COLO829 (cell line): ENCODE measurements around the gene MGAT5.
A peak's percentile ranks its signal among the peaks of the same experiment; 100 is the strongest.

Experiments used
- DNase-seq: peaks from one replicate; pipeline ENCODE4 v3.0.0; 2012; ENCODE audit warnings: low spot score

MGAT5 gene

GRCh38 chr2:134449751-134450513, 196.1 kb downstream of the MGAT5 start:
- no peak for DNase-seq

DNA sequence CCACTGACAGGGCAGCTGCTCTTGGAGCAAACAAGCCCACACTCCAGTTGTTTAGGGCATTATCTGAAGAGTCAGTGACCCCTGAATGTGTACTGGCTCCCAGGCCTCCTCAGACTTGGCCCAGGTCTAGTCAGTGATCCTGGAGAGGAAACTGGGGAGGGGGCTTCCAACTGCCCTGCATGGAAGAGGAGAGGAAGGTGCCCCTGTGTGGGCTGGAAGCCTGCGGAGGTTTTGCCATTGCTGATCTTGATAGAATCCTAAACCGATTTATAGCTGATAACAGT, 197.4 kb downstream of the MGAT5 start:
- DNase-seq = no peak

DNA sequence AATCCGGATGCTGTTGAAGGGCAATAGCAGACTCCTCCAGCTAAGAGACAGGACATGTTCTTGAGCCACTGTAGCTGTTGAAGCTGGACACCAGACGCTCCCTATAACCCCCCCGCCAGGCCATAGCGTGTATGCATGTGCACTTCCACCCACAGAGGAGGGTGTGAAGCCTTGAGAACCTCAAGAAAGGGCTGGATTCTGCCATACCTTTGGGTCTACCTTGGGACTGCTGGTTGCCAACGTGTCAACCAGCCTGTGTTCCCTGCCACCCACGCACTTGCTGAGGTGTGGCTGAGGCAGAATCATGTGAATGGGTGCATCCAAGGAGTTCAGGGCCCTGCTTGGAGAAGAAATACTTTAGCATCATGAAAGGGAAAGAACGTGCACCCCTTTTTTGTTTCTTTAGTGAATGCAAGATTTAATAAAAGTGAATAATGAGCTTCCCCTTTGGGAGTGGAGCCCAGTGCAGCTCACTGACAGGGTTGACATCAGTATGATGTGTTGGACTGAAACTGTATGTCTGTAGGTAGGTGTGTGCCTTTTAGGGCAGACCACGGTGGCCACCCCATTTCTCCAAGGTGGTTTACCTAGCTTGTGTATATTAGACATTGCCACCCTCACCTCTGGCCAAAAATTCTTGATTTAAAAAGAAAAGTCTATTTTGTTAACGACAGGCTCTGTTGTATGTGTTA, 198.3 kb downstream of the MGAT5 start:
- no peak for DNase-seq

- DNase-seq = no peak
Observed at GRCh38 chr2:134453476-134453875, 199.6 kb downstream of the MGAT5 start.

DNA sequence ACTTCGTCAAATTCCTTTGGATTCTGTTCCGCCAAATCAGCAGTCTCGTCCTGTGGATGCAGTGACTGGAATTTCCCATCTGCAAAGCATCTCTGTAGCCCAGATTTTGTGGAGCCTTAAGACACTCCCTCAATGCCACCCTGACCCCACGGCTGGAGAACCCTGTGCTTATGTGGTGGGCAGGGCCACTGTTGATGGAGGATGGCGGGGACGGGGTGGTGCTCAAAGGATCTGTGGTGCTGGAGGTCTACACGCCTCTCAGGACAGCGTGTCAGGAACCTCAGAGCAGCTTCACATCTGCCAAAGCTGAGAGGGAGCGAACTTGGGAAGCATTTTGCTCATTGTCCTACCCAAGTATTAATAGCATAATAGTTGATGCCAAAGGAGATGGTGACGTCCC, 200.1 kb downstream of the MGAT5 start:
- DNase-seq = no peak

DNA sequence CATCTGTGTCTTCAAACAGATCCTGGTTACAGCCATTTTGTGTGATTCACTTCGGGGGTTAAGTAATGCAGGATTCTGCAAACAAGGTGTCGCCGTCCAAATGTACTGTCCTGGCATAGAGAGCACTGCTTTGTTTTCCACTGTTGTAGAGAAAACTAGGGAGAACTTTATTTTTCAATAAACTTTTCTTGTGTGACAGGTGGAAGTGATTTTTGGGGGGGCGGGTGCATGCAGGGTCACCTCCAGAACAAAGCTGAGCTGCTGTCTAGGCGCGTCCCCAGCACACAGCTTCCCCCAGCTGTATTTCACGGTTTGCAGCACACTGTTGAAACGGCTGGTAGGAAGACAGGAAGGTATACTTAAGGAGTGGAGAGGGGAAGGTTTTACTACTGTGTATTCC, 200.6 kb downstream of the MGAT5 start:
- no peak for DNase-seq

DNA sequence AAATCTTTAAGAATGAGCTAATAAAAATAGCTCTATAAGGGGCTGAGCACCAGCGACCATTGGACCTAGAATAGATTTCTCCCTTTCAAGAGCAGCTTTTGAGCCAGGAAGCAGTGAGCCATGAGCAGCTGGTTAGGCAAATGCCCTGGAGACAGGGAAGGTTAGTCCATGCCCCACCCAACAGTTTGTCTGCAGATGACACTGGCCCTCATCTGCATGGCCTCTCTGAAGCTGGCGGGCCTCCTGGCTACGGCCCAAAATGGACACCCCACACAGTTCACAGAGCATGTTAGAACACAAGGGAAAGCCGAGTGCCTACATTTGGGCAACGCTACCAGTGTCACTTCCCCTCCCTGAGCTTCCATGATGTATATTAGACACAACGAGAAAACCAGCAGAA, 201.1 kb downstream of the MGAT5 start:
- no peak for DNase-seq

GRCh38 chr2:134455426-134455825, 201.6 kb downstream of the MGAT5 start:
- DNase-seq = no peak

GRCh38 chr2:134457353-134457752, 203.5 kb downstream of the MGAT5 start:
- DNase-seq = no peak

DNA sequence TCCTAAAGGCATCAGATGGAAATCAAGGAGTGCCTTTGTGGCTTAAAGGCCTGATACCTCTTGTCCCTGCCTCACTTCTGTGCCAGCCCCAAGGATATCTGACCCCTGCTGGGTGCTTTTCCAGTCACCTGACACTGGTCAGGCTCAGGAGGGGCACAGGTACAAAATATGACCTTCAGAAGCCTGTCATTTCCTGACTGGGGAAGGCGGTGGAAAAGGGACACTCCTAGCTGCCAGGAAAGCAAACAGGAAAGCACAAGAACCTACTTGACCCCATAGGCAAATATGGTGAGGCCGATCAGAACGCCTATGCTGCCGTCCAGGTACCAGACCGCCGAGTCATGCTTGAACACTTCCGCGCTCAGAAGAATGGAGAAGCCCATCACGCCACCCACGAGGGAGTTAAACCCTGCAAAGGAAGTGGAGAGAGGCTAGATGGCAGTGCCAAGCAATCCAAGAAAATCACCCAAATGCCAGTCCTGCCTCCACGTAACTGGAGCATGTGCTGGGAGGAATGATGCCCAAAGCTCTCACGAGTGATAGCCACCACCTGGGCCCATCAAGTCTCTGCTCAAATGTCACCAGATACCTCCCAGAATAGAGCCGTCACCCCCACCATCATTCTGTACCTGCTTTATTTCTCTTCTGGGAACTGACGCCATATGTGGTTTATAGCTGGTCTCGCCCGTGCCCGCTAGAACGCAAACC, 204.0 kb downstream of the MGAT5 start:
- DNase-seq = no peak

DNA sequence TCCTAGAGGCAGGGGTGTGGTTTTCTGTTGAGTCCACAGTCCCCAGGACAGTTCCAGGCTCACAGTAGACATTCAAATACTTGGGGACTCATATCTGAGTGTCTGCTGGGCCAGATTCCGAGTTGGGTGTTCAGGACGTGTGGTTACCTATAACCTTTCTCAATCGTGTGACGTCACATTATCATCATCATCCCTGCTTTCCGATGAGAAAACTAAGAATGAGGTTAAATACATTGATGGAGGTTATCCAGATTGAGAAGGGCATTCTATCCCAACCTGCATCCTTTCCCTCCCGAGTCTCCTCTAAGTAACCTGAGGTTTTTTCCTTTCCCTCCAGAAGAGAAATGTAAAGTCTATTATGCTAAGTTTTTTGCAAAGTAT, 204.6 kb downstream of the MGAT5 start:
- no peak for DNase-seq

- DNase-seq = no peak
Observed at GRCh38 chr2:134458950-134459349, 205.1 kb downstream of the MGAT5 start.

DNA sequence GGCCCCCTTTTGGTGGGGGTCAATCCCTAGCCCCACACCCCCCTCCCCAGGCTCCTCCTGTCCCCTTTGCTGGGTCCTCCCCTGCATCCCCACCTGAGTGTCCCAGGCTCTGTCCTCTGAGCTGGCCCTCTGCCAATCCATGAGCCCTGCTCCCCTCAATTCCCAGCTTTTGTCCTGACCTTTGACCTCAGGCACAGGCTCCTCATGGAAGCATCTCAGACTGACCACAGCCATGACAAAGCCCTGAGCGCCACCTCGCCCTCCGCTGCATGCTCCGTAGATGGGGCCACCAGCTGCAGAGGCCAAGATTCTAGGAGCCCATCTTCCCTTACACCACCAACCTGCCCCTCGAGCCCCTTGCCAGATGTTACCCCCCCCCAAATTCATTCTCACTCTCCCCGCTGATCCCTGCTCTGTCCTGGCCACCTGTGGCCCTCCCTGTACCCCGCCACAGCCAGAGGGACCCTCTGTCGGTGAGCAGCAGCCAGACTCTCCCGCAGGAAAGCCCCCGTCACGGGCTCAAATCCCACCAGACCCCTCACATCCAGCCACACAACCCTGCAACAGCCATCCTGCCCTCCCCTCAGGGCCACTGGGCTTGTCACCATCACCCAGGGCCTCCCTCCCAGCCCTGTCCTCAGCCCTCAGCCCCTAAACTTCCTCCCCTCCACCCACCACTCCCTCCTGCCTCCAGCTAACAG, 206.0 kb downstream of the MGAT5 start:
- DNase-seq = no peak

- DNase-seq = peak; percentile 28
Observed at GRCh38 chr2:134460583-134460998, 206.7 kb downstream of the MGAT5 start.

- DNase-seq = no peak
Observed at GRCh38 chr2:134461511-134461910, 207.6 kb downstream of the MGAT5 start.

- DNase-seq = no peak
Observed at GRCh38 chr2:134462275-134462674, 208.4 kb downstream of the MGAT5 start.

GRCh38 chr2:134462791-134463698, 209.2 kb downstream of the MGAT5 start:
- DNase-seq = no peak

GRCh38 chr2:134463699-134464022, 209.8 kb downstream of the MGAT5 start:
- no peak for DNase-seq

DNA sequence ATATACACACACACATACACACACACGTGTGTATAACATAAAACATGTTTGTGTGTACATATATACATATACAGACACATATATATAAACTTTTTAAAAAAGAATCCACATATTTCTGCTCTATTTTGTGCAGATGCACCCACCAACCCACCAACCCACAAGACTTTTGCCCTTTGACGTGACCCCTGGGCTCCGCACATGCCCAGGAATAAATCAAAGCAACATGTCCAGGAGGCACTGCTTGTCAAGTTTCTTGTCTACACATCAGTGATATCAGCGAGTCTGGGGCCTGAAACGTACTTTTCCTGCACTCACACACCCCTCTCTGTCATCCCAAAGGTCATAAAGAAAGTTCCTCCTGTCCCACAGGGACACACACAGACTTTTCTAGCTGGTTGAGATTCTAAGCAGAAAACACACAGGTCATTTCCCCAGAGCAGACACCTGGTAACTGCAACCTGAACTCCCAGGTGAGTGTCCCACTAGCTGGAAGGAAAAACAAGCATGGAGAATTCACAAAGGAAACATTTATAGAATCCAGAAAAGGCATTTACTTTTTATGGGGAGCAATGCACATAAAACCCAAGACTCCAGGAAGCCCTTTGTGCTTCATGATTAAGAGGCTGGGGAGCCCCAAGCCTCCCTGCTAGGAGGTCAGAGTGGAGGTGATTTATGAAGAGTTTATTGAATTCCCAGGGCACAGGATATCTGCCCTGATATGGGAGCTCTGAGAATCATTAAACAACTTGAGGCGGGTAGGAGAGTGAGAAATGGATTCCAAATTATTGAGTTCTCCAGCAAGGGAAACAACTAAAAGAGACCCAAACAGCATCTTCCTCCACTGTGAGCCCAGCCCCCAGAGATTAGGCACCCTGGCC, 211.6 kb downstream of the MGAT5 start:
- no peak for DNase-seq

GRCh38 chr2:134466141-134466540, 212.3 kb downstream of the MGAT5 start:
- no peak for DNase-seq

DNA sequence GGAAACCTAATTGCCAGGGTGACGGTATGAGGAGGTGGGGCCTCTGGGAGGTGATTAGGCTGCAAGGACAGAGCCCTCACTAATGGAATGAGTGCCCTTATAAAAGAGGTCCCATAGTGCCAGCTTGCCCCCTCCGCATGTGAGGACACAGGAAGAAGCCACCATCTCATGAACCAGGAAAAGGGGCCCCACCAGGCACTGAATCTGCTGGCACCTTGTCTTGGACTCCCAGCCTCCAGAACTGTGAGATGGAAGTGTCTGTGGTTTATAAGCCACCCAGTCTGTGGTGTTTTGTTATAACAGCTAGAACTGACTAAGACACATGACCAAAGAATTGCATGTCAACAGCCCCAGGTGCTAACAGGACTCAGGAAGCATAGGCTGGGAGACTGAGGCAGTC, 214.3 kb downstream of the MGAT5 start:
- DNase-seq = no peak
